G401 (cell line): ENCODE measurements around the gene AKAP7. TPM values are rescaled to one million over a fixed set of nuclear protein-coding genes. Genes with fewer than 3 reads are reported as not detected.
"Not testable (repeated sequence)": the region's sequence is repeated elsewhere in the genome, so short reads cannot be mapped to it uniquely, and the experiment has no call there.

ENCODE experiments used
- DNase-seq: peaks from one replicate; pipeline ENCODE4 v3.0.0-alpha.2; 2015; ENCODE audit warnings: low spot score
- in situ Hi-C: cut with HindIII; loops from 2 replicates; pipeline ENCODE4 v1.10.0; 2016; ENCODE audit warnings: low sequenced_read_pairs, mixed read lengths
- total RNA-seq: library from RNA; depleted of rRNA; stranded (reverse); fragments of >200 nt; shearing (Covaris generic); gene quantifications from 2 replicates; pipeline ENCODE4 v1.2.3, GENCODE V29; 2014

Gene AKAP7
- total RNA-seq, 1 experiment from 2014 or later = 1.8 TPM

DNA sequence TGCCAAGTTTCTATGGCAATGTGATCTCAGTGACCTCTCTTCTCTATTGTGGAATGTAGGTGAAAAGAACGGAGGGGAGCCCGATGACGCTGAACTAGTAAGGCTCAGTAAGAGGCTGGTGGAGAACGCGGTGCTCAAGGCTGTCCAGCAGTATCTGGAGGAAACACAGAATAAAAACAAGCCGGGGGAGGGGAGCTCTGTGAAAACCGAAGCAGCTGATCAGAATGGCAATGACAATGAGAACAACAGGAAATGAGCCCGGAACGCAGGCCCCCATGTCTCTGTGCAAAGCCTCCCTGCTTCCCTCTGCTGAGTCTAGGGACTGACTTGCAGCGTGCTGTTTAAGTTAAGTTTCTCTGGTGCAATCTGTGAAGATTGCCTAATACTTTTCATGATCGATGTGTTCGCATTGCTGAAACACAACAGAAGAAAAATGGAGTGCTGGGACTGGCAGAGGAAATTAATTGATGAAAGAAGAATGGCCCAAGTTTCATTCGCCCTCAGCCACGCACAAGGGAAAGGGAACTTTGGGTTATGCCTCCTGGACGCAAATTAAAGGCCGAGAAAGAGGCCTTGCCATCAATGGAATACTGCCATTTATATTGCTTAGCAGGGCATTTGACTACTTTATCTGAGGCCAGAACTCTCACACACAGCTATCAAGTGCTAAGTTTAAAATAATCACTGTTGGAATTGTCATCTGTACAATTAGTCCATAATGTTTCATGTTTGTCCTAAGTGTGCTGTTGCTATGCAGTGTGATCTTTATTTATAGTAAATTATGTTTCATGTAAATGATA is 146.4 kb downstream of the AKAP7 start:
- in situ Hi-C loops = no loop called here
- peak; percentile 30 for DNase-seq

DNA sequence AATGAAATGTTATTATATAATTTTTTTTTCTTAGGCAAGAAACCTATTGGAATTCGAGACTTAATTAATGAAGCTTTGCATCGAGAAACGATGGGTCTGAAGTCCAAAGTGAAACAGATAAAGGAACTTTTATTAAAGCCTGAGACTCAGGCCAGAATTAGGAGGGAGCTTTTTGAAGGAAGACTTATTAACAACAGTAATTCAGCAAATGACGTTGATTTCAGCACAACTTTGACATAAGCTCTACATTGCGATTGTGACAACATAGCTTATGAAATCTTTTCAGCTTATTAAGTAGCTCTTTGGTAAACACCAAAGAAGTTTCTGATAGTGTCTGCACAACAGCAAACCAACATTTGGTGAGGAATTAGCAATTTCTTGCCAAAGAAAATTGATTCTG is 147.1 kb downstream of the AKAP7 start:
- DNase-seq = no peak
- in situ Hi-C loops = no loop called here

DNA sequence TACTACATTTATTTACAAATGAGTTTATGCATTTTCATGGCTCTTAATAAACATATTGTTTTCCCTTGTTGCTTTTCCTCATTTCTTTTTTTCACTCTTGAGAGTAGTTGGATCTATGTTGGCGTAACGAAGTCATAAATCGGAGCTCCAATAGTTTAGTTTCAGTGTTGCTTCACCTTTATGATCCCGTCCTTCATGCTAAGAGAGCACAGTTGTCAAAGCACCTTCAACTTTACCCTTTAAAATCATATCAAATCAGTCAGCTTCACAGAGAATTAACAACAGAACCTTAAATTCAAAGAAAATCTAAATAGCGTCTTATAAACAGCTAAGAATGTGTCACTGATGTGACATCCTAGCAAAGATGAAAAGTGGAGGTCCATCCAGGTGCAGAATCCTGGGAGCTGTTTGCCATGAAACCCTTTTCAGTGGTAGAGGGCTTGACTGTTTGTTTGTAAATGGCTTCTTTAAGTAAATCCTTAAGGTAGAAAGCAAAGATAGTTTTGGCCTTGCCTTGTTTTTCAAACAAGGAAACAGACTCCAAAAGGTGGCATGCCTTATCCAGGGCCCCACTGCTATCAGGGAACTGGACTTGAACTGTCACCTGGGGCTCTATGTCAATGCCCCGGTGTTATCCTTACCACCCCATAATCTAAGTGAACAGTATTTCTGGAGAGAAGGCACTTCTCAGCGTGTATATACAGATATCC is 148.4 kb downstream of the AKAP7 start:
- in situ Hi-C loops = no loop called here
- no peak for DNase-seq

DNA sequence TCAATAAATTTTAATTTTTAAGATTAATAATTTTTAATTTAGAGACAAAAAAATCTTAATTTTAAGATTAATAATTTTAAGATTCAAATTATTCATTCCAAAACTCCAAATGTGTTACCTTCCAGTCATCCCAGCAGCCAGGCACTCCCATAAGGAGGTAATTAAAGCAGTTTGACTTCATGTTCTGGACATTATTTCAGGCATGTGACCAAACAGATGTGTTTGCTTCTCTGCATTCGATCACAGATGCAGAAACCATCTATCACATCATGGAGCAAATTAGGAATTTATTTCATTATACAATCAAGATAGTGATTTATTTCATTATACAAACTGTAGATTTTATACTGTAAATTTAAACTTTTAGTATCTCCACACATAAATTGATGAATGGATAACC is 150.3 kb downstream of the AKAP7 start:
- in situ Hi-C loops = no loop called here
- no peak for DNase-seq

DNA sequence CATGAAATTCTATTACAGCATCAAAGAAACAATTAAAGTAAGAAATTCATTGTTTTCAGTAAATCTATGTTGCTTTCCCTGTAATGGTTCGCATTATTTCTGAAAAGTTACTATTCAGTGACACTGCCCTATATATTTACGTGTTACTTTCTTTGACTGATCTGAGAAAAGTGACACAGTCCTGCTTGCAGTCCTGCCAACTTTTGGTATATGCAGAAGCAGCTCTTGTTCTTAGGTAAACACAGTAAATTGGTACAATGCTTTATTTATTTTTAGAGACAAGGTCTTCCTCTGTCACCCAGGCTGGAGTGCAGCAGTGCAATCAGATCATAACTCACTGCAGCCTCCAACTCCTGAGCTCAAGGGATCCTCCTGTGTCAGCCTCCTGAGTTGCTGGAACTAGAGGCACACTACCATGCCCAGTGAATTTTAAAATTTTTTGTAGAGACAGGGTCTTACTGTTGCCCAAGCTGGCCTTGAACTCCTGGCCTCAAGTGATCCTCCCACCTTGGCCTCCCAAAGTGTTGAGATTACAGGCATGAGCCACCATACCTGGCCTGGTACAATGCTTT is 151.3 kb downstream of the AKAP7 start:
- DNase-seq = no peak
- in situ Hi-C loops = no loop called here

DNA sequence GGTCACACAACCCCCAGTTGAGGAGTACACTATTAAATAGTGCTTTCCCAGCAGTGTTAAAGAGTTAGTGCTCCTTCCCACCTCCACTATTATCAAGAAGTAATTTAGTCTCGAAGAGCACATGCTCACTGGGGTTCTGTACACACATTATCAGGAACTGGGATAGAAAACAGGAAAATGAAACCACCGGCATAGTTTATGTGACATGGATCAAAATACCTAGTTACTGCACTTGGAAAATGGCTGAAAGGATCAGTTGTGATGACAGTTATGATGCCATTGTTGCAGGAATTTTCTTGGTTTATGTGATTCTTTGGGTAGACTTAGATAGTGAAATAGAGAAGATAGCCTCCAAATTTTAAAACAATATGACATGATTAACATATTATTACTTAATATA is 152.9 kb downstream of the AKAP7 start:
- in situ Hi-C loops = no loop called here
- no peak for DNase-seq

DNA sequence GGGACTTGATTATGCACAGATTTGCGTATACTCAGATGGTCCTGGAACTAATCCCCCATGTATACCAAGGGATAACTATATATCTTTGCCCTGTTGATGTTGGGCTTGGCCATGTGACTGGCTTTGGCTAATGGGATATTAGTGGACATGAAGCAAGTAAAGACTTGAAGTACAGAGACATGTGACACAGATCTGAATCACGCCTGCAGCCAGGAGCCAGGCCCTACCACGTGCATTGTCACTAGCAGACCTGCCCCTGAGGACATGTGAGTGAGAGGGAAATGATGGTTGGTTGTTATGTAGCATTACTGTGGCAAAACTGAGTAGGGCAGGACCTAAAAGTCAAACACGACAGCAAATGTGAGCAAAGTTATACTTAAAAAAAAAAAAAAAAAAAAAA is 155.7 kb downstream of the AKAP7 start:
- no peak for DNase-seq
- in situ Hi-C loops = no loop called here

DNA sequence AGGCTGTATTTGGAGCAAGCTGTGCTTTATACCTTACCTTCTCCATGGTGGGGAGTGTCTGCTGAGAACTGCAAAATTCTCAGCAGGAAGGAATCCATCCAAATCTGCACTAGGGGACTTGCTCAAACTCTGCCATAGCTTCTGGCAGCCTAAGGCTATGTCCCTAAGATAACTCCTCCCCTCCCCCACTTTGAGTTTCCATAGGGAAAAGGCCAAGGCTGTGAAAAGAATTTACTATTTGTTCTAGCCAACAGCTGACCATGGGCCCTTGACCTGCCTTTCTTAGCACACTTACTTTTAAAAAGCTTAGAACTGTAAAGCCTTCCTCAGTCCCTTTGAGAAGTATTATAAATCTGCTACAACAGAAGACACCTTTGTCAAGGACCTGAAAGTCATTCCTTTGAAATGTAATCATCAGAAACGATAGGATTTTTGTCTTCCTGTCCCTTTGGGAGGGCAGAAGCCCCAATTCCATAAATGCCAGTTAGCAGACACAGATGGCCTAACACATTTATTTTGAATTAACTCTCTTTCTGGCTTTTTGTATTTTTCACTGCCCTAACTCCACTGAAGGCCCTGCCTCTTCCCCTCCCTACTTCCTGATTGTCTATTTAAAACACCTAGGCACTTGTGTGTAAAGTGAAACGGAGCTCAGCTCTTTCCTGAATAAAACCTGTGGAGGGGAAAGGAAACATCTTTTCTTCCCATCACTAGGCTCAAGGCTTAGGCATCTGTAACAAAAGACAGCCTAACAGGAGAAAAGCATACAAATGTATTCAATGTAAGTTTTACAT is 157.1 kb downstream of the AKAP7 start:
- in situ Hi-C loops = no loop called here
- no peak for DNase-seq

DNA sequence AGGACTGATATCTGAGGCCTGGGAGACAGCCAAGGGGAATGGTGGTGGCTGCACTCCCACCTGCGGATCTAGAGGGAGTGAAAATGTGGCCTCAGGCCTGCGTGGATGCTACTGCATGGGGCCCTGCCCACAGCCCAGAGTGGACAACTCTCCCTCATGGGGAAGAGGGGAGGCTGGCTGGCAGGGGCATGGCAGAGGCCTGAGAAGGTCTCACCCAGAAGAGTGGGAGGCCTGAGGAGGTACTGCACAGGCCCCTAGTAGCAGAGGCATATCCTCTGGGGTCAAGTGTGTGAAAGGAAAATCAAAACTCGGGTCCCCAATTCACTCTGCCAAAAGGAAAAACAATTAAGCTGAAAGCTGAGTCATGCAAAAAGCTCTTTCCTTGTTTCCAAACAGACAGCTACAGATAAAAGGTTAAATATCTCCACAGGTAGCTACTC is 158.2 kb downstream of the AKAP7 start:
- no peak for DNase-seq
- in situ Hi-C loops = no loop called here

DNA sequence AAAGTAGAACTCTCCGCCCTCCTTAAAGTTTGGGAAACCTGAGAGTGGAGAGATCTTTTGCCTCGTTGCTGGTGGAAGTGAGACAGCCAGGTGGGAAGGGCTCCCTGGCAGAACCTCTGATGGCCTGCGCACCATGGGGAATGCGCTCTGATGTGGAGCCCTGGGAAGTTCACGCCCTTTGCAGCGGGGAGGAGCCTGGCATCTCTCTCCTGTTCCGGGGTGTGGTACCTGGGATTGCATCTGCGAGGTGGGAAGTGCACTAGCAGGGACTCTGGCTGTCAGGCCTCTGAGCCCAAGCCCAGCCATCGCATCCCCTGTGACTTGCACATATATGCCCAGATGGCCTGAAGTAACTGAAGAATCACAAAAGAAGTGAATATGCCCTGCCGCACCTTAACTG is 159.8 kb downstream of the AKAP7 start:
- no peak for DNase-seq

DNA sequence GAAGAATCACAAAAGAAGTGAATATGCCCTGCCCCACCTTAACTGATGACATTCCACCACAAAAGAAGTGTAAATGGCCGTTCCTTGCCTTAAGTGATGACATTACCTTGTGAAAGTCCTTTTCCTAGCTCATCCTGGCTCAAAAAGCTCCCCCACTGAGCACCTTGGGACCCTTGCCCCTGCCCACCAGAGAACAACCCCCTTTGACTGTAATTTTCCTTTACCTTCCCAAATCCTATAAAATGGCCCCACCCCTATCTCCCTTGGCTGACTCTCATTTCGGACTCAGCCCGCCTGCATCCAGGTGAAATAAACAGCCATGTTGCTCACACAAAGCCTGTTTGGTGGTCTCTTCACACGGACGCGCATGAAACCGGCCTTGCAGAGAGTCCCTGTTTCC is 165.6 kb downstream of the AKAP7 start:
- DNase-seq = not testable (repeated sequence)

More for the DNA sequence above, 159.8 kb downstream of the AKAP7 start:
- in situ Hi-C loops = no loop called here

DNA sequence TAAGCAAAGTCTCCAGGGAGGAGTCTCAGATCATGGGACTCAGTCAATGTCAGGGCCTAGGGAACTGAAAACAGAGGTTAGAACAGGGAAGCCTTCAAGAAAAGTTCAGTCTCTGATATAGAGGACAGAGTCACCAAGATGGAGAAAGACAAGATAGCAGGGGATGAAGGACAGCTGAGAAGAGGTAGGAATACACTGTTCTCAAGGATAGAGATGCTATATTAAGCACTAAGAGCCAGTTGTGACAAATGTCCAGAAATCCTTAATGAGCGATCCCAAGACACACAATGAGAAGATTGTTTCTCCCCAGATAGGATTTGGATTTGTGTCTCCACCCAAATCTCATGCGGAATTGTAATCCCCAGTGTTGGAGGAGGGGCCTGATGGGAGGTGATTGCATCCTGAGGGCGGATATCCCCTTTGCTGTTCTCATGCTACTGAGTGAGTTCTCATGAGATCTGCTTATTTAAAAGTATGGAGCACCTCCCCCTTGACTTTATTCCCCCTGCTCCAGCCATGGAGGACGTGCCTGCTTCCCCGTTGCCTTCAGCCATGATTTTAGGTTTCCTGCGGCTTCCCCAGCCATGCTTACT is 168.2 kb downstream of the AKAP7 start:
- no peak for DNase-seq
- in situ Hi-C loops = no loop called here

More for the DNA sequence above, 165.6 kb downstream of the AKAP7 start:
- in situ Hi-C loops = not testable (repeated sequence)

DNA sequence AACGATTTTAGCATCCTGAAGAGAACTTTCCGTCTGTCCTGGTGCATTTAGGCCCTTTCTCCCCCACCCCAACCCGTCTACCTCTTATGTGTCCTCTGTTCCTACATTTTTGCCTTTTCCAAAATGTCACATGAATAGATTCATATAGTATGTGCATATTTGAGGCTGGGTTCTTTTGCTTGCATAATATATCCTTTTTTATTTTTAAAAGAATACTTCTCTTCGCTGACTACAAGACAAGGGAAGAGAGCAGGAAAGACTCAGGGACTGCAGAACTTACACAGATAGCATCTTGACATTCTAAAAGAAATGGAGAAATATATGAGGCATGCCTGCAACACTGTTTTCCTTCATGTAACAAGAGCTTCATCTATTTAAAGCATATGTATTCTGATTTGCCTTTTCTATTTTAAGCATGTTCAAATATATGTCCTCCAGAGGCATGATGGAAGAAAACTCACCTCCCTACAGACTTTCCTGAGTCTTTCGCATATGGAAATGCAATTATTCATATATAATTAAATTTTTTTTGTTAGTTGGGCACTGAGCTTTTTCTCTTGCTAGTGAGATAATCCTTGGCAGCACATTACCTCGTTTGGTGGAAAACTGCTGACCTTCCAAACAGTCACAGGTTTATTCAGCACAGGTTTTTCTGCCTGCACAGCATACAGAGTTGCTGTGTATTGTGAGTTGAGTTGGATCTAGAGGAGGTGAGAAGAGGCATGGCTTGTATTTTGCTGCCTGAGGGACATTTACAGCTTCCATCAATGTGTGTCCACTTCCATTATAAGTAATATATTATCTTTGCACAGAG is 170.0 kb downstream of the AKAP7 start:
- in situ Hi-C loops = no loop called here
- no peak for DNase-seq

DNA sequence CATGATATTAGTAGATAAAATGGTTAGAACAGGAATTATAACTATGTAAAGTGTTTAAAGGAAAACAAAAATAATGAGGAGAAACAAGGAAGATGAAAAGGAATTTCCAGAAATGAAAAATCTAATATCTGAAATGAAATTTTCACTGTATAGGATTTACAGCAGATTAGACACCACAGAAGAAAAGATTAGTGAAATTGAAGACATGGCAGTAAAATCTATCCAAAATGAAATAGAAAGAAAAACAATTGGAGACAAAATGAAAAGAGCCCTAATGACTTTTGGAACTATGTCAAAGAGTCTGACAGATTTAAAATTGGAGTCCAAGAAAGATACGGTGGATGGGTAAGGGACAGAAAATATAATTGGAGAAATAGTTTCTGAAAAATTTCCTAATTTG is 174.2 kb downstream of the AKAP7 start:
- in situ Hi-C loops = no loop called here
- no peak for DNase-seq

DNA sequence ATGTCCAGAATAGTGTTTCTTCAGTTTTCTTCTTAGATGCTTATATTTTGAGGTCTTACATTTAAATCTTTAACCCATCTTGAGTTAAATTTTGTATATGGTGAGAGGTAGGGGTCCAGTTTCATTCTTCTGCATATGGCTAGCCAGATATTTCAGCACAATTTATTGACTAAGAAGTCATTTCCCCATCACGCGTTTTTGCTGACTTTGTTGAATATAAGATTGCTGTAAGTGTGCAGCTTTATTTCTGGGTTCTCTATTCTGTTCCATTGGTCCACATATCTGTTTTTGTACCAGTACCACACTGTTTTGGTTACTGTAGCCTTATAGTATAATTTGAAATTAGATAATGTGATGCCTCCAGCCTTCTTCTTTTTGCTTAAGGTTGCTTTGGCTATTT is 179.6 kb downstream of the AKAP7 start:
- DNase-seq = no peak
- in situ Hi-C loops = no loop called here

DNA sequence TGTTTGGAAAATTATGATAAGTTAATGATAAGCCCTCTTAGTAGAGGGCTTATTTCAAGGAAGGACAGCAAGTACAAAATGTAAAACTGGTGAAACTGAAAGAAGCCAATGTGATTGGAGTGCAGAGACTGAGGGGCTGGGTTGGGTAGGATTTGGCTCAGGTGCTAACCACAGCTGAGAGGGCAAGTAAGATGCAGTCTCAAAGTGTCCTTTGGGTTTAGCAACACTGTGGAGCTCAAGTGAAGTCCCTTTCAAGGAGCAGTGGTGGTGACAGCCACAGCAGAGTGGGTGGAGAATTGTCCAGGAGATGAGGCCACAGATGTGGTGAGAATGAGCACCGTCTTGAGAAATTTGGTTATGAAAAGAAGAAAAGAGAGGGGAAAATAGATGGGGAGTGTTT is 181.4 kb downstream of the AKAP7 start:
- in situ Hi-C loops = no loop called here
- no peak for DNase-seq

DNA sequence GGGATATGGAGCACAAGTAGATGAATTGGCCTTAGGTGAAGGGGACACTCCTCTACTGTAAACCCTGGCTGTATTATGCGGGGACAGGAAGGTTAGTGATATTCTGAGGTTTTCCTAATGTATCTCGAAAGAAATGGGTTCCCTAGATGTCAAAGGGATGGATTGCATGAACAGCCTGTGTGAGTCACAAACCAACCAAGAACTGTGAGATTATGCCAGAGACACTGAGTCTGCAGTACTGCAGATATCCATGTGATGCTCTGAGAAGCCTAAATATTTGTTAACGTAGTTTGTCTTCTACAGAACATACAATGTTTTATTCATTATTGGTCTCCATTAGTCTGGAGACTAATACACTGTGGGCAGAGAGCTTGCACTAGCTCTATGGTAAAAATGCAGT is 182.2 kb downstream of the AKAP7 start:
- in situ Hi-C loops = no loop called here

DNA sequence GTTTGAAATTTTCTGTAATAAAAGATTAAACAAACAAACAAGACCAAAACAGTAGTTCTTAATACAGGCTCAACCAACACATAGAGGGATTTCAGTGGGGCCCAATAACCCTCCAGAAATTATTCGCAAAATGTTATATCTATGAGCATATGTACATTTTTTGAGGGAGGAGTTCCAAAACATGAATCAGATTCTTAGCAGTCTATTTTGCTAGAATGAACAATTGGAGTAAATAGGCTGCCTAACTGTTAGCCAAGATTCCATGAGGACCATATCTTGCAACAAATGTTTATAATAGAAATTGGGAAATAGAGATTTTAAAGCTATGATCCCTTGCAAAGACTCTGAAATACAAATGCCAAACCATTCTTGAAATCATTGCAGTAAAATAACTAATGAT is 186.3 kb downstream of the AKAP7 start:
- no peak for DNase-seq
- in situ Hi-C loops = no loop called here

More for the DNA sequence above, 182.2 kb downstream of the AKAP7 start:
- DNase-seq = no peak
